K562 (cell line): ENCODE measurements around the gene CHMP1A. TPM values are rescaled to one million over a fixed set of nuclear protein-coding genes. Genes with fewer than 3 reads are reported as not detected.

Experiments used
- AFF4 ChIP-seq: sonication (generic); formaldehyde crosslinking; IDR thresholded peaks from 2 replicates; pipeline ENCODE4 v1.8.0; 2023; ENCODE audit warnings: mild to moderate bottlenecking, missing genetic modification reagents
- ATF6 ChIP-seq: sonication (generic); formaldehyde crosslinking; IDR thresholded peaks from 2 replicates; pipeline ENCODE4 v1.4.0; 2020; ENCODE audit warnings: mild to moderate bottlenecking, missing genetic modification reagents
- CEBPG ChIP-seq, 3 experiments: fragments of 200-800 bp in 1 of 3; sonication (Bioruptor generic) in 1 of 3; sonication (generic) in 1 of 3; formaldehyde crosslinking in 1 of 3; IDR thresholded peaks in 2 of 3; conservative IDR thresholded peaks in 1 of 3; 2 replicates each; pipeline versions ENCODE4 v1.6.1 to v1.8.0; 2016 to 2022; ENCODE audit warnings: missing compliant biosample characterization in 2 of 3, missing genetic modification characterization in 2 of 3, mild to moderate bottlenecking in 1 of 3, missing genetic modification reagents in 1 of 3
- CEBPZ ChIP-seq: fragments of 150-350 bp; IDR thresholded peaks from 2 replicates; pipeline ENCODE4 v1.6.1; 2014; ENCODE audit warnings: low read depth, mild to moderate bottlenecking, low read length, borderline replicate concordance
- FOXA3 ChIP-seq, 2 experiments: fragments of 450-650 bp in 1 of 2; sonication (generic) in 1 of 2; formaldehyde crosslinking; IDR thresholded peaks in 1 of 2; conservative IDR thresholded peaks in 1 of 2; 2 replicates each; pipeline versions ENCODE4 v1.4.0 to v1.8.0; 2020 to 2022; ENCODE audit warnings: mild to moderate bottlenecking in 2 of 2, missing genetic modification reagents in 1 of 2
- HMBOX1 ChIP-seq: sonication (generic); IDR thresholded peaks from 2 replicates; pipeline ENCODE4 v1.6.1; 2016
- LEF1 ChIP-seq: fragments of 450-650 bp; IDR thresholded peaks from 2 replicates; pipeline ENCODE4 v1.6.1; 2016; ENCODE audit warnings: mild to moderate bottlenecking
- NR4A1 ChIP-seq, 2 experiments: fragments of 250-450 bp in 1 of 2; fragments of 450-650 bp in 1 of 2; sonication (Bioruptor Pico) in 1 of 2; IDR thresholded peaks; 2 replicates each; pipeline versions ENCODE4 v1.4.0 to v1.6.1; 2016 to 2020; ENCODE audit warnings: mild to moderate bottlenecking in 2 of 2, missing compliant biosample characterization in 1 of 2, missing genetic modification characterization in 1 of 2, moderate library complexity in 1 of 2
- PCBP2 ChIP-seq: fragments of 200-400 bp; formaldehyde crosslinking; IDR thresholded peaks from 2 replicates; pipeline ENCODE4 v1.6.1; 2018; ENCODE audit warnings: low read length, low read depth, mild to moderate bottlenecking, moderate library complexity; ENCODE audit not compliant: poor library complexity, severe bottlenecking
- POLR2H ChIP-seq: IDR thresholded peaks from 2 replicates; pipeline ENCODE4 v1.6.1; 2016; ENCODE audit warnings: missing genetic modification characterization, low read depth, mild to moderate bottlenecking, control low read depth, missing compliant biosample characterization, moderate library complexity
- SRSF3 ChIP-seq: fragments of 200-400 bp; formaldehyde crosslinking; IDR thresholded peaks from 2 replicates; pipeline ENCODE4 v1.6.1; 2016; ENCODE audit warnings: mild to moderate bottlenecking, low read length, moderate library complexity; ENCODE audit not compliant: insufficient read depth
- TAF15 ChIP-seq: fragments of 200-400 bp; formaldehyde crosslinking; IDR thresholded peaks from 2 replicates; pipeline ENCODE4 v1.6.1; 2017; ENCODE audit warnings: mild to moderate bottlenecking, low read depth, low read length, moderate library complexity
- TRIM28 ChIP-seq: fragments of 450-650 bp; IDR thresholded peaks from 2 replicates; pipeline ENCODE4 v1.6.1; 2017
- ZBTB34 ChIP-seq: fragments of 250-450 bp; sonication (Bioruptor Pico); IDR thresholded peaks from 2 replicates; pipeline ENCODE4 v1.8.0; 2021; ENCODE audit warnings: mild to moderate bottlenecking, moderate library complexity
- polyA plus RNA-seq, 8 experiments: library from polyadenylated mRNA; depleted of rRNA in 4 of 8; stranded (reverse) in 5 of 8; unstranded in 3 of 8; fragments of >200 nt; fragmentation: Nextera tagmentation in 2 of 8; fragmentation: Illumina TruSeq in 1 of 8; extraction: Ambion mirVana in 2 of 8; extraction: Trizol in 1 of 8; gene quantifications; 2 replicates each; pipeline versions ENCODE4 v1.2.1 to v1.2.3, GENCODE V29; 2011 to 2014; ENCODE audit warnings: inconsistent platforms in 1 of 8, missing spikeins in 1 of 8
- total RNA-seq, 7 experiments: library from RNA; depleted of rRNA in 6 of 7; stranded (reverse); fragments of >200 nt in 6 of 7; fragmentation: Illumina TruSeq in 2 of 7; extraction: Trizol in 2 of 7; gene quantifications; 2 replicates each; pipeline versions ENCODE4 v1.2.1 to v1.2.3, GENCODE V29; 2011 to 2021; ENCODE audit warnings: low replicate concordance in 1 of 7

The CHMP1A gene
- total and polyA plus RNA-seq, 9 of the 15 experiments (the other 6 are each of a cell fraction or from before 2014, with no cell fraction given) = 0.83 to 79.9 (median 45.2) TPM

GRCh38 chr16:89700100-89700648 is 42.7 kb upstream of the CHMP1A start (continued):
- TF ChIP-seq POLR2H (tag) (no peak), TAF15 (no peak), PCBP2 (no peak), AFF4 (CRISPR knock-in tag) (no peak), TRIM28 (no peak), CEBPG (CRISPR knock-in tag; IDR thresholded peaks at IDR 0.05) (0 out of 2 replicates have a peak, but pooled peaks have one; percentile 37), CEBPG (tag; conservative IDR thresholded peaks at IDR 0.05 in 1 of 2, IDR thresholded peaks at IDR 0.05 in 1 of 2) (no peak; a peak in 1 of 4 replicates), ATF6 (CRISPR knock-in tag) (no peak), FOXA3 (CRISPR knock-in tag; conservative IDR thresholded peaks at IDR 0.05 in 1 of 2, IDR thresholded peaks at IDR 0.05 in 1 of 2) (peak in 1 of 2 experiments; percentile 24; a peak in 1 of 4 replicates), NR4A1 (CRISPR knock-in tag; IDR thresholded peaks at IDR 0.05) (no peak), NR4A1 (tag; IDR thresholded peaks at IDR 0.05) (no peak), SRSF3 (no peak), HMBOX1 (no peak), CEBPZ (no peak), ZBTB34 (no peak), LEF1 (no peak)
